HG03039 (cell line): ENCODE results near the gene KCTD11.

Experiments used
- ATAC-seq: cut with Tn5 transposase; IDR thresholded peaks from one replicate; pipeline ENCODE4 v1.9.1; 2021; ENCODE audit warnings: mild to moderate bottlenecking, moderate library complexity; ENCODE audit not compliant: unreplicated experiment

KCTD11 gene

GRCh38 chr17:7403977-7404736, 52.2 kb downstream of the KCTD11 start, which contains the start of gene TMEM256:
Gene TMEM256, minus strand, starts transcription at chr17:7404097. Its CDS starts 13 bp downstream, at chr17:7404084.
- peak; percentile 91 for ATAC-seq
